ENCODE data around the gene SEC14L3.

DNA sequence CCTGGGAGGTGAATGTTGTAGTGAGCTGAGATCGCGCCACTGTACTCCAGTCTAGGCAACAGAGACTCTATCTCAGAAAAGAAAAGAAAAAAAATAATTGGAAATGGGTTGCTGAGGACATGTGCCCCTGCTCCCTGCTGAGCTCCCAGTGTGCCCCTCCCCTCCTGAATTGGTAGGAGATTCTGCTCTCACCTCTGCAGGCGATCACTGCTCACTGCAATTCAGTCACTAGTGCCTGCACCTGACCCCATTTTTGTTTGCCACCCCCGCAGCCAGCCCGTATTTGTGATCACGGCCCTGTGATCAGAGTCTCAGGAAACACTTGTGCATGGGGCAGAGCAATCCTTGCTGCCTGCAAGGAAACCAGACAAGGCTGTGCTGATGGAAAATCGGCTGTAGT lies 16.3 kb upstream of the SEC14L3 start:
- TF ChIP-seq, protein P1, sequence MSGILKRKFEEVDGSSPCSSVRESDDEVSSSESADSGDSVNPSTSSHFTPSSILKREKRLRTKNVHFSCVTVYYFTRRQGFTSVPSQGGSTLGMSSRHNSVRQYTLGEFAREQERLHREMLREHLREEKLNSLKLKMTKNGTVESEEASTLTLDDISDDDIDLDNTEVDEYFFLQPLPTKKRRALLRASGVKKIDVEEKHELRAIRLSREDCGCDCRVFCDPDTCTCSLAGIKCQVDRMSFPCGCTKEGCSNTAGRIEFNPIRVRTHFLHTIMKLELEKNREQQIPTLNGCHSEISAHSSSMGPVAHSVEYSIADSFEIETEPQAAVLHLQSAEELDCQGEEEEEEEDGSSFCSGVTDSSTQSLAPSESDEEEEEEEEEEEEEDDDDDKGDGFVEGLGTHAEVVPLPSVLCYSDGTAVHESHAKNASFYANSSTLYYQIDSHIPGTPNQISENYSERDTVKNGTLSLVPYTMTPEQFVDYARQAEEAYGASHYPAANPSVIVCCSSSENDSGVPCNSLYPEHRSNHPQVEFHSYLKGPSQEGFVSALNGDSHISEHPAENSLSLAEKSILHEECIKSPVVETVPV (CRISPR knock-in tag; IDR thresholded peaks at IDR 0.05): no peak
- TF ChIP-seq ISL1 (CRISPR knock-in tag; IDR thresholded peaks at IDR 0.05) (no peak), ZNF8 (CRISPR knock-in tag; IDR thresholded peaks at IDR 0.05) (no peak), PPARA (CRISPR knock-in tag; IDR thresholded peaks at IDR 0.05; ENCODE audit: borderline replicate concordance) (no peak), ZNF70 (CRISPR knock-in tag; IDR thresholded peaks at IDR 0.05) (no peak)

Measured in SK-N-SH treated with all-trans-retinoic acid at 6 μM for 48 hours (cell line).